Hippocampal formation (tissue), 2 donors: ENCODE results near the gene TTC33.
"Not testable (repeated sequence)": the region's sequence is repeated elsewhere in the genome, so short reads cannot be mapped to it uniquely, and the experiment has no call there.

Experiments used
- DNase-seq, 2 donors: peaks; one replicate each; lab custom pipeline; 2025; lab: John Stamatoyannopoulos, UW

TTC33 gene

DNA sequence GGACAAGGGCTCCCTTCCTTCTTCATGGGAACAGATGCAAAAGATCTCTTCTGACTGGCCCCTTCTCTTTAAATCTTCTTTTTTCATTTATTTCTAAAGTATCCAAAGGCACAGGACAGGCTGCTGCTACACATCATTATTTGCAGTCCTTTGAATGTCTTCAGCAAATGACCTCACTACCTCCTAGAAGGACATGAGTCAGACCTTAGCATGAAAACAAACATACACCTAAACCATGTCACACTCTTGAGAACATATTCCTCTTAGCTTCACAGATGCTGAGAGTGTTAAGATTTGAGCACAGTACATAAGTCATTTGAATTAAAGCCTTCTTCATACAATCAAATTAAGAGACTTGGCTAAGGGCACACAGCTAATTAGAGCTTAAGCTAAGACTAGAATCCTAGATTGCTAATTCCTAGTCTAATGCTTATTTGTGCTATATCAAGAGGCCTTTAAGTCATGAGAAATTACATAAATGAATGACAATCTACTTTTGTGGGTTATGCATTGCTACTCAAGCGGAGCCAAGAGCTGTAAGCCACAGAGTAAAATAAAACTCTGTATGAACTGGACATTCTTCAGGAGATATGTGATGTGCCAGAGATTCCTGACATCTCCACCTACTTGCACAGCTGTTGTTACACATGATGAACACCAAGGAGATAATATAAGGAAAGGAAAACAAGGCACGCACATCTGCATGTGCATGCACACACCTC lies 185.2 kb downstream of the TTC33 start:
- DNase-seq: no peak

DNA sequence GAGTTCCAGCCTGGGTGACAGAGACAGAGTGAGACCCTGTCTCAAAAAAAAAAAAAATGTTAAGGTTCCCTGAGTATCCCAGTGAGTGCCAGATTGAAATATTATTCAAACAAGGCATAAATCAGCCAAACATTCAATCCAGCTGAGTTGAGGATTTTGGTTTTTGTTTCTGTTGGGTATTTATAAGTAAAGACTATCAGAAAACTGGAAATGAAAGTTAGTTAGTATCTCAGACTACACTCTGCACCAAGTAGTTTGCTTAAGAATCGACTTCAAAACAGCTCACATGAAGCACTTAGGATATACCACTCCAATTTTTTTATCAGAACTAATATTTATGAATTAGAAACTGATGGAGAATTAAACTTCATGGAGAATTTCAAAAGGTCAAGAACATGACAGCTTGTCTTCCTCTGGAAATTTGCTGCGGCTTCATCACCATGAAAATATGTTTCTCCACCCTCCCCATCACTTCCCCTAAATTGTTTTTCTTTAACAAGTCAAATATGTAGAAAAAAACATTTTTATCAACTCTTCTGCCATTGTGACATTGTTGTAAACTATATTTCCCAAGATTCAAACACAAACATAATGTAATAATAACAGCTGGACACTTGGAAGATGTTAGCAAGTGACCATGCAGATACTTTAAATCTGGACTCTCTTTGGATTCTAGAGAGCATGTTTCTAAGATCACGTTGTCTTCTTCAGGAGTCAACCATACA lies 186.1 kb downstream of the TTC33 start:
- no peak for DNase-seq

DNA sequence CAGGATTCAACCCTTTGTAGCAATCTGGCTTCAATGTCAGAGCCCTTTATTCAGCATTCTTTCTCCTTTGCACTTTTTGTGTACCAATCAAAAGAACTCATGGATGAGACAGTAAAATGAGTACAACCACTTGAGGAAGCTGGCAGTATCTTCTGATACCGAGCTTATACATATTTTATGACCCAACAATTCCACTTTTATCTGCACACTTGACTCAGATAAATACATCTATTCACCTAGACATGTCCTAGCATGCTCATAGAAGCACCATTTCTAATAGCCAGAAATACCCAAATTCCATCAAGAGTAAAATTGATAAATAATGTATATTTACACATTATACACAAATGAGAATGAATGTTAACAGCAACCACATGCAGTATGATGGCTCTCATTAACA lies 187.2 kb downstream of the TTC33 start:
- DNase-seq: no peak

DNA sequence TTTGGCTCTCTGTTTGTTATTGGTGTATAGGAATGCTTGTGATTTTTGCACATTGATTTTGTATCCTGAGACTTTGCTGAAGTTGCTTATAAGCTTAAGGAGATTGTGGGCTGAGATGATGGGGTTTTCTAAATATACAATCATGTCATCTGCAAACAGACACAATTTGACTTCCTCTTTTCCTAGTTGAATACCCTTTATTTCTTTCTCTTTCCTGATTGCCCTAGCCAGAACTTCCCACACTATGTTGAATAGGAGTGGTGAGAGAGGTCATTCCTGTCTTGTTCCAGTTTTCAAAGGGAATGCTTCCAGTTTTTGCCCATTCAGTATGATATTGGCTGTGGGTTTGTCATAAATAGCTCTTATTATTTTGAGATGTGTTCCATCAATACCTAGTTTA lies 192.6 kb downstream of the TTC33 start:
- not testable (repeated sequence) for DNase-seq

DNA sequence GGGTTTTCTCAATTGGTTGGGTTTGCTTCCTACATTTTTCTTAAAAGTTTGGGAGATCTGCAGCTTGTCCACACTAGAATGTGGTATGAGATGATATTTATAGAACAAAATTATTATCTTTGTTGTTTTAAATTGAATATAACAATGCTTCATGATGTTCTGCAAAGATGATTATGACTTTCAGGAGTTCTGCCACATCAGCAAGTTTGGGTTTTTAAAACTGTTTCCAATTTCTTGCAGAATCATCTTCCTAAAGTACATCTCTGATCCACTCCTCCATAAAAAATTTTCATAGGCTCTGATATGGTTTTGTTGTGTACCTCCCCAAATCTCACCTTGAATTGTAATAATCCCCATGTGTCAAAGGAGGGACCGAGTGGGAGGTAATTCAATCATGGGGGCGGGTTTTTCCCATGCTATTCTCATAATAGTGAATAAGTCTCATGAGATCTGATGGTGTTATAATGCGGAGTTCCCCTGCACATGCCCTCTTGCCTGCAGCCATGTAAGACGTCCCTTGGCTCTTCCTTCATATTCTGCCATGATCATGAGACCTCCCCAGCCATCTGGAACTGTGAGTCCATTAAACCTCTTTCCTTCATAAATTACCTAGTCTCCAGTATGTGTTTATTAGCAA lies 195.2 kb downstream of the TTC33 start:
- DNase-seq: no peak

DNA sequence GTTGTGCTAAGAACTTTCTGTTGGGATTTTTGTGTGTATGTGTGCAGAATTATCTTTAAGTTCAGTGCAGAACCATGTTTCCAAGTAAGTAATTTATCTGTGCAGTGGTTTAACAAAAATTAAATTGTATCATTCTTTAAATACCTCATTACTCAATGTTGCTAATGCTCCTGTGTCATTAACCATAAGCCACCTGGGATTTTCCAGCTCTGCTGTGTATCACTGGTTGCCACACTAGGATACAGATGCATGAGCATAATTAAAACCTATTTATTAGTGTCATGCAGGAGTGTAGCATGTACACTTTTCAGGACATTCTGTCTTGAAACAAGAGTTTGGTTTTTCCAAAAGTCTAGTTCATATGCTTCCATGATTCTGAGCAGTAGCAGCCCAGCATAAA lies 196.5 kb downstream of the TTC33 start:
- DNase-seq: no peak

DNA sequence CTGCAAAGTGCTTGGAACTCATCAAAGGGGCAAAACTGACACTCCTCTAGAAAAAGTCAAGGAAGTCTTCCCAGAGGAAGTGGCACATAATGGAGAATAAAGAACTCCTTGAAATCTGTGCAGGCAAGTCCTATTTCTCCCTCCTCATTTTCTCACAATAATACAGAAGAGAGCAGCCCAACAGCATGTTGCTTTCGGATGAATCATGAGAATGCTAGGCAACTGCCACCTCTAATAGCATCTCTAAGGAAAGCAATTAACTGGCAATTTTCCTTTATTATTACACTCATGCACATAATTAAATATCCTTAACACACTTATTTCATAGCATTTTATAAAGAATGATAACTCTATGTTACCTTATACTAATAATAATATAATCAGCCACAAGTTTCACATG lies 198.3 kb downstream of the TTC33 start:
- no peak for DNase-seq

DNA sequence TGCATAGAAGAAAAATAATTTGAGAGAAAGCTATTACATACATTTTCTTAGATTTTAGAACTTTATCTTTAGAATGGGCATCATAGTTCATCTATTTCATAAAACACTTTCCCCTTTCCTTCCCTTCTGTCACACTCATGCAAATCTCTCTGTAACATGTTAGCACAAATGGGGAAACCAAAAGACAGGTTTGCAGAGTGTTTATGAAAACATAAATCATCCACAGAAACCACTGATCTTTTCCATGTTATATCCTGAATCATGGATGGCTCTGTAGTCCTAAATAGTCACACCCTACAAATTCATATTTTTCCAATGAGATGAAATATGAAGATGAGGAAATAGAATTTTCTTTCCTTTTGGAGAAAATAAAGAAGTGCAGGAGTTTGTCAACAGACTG lies 198.9 kb downstream of the TTC33 start:
- no peak for DNase-seq

DNA sequence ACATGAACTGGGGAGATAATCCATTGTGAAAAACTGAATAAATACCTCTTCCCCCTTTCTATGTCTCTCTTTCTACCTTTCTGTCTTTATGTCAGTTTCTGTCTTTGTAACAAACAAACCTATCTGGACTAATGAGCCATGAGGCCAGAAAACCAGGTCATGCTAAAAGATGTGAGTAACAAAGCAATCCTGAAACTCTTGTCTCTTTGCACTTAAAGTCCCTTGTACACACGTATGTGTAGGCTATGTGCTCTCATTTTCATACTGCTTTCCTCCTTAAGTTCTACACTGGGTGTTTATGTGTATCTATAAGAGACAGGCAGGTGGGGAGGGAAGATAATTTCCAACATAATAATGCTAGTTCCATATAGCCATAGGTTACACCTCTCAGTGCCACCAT lies 199.9 kb downstream of the TTC33 start:
- no peak for DNase-seq

DNA sequence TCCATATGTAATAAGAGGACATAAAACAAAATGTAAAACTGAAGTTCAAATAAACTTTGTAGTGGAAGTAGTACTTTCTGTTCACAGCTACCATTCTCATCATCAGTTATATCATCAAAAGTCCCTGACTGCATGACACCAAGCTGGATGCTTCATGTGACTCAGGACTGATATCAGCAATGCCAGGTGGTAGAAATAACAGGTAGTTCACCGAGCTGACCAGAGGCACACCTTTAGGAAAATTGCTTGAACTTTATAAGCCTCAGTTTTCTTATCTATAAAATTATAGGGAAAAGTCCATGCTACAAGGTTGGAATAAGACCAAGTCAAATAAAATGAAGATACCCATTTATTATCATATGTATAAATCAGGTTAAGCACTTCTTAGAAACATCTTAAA lies 200.9 kb downstream of the TTC33 start:
- no peak for DNase-seq

DNA sequence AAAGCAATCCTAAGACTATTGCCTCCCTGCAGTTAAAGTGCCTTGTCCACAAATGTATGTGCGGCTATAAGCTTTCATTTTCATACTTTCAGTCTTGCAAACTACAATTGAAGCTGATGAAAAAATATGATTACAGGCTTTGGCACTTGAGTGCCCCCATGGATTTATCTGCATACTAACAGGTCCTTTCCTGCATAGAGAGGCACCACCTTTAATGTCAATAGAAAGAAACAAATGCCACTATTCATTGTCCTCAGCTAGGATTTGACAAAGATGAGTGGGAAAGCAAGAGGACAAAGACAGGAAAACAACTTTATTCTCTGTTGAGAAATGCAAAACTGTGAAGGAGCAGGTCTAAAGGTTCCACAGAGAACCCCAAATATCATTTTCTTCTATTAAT lies 201.7 kb downstream of the TTC33 start:
- DNase-seq: no peak

DNA sequence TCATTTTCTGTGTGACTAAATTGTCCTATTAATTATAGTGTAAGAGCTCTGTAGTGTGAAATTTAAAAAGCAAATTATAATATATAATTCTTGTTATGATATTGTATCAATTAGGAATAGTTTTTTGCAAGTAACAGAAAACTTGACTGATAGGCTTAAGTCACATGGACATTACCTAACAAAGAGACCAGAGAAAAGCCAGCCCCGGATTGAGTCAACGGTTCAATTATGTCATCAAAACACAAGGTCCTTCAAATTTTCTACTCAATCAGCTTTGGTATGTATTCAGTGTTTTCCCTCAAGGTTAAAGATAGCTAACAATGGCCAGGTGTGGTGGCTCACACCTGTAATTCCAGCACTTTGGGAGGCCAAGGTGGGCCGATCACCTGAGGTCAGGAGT lies 202.8 kb downstream of the TTC33 start:
- DNase-seq: no peak

DNA sequence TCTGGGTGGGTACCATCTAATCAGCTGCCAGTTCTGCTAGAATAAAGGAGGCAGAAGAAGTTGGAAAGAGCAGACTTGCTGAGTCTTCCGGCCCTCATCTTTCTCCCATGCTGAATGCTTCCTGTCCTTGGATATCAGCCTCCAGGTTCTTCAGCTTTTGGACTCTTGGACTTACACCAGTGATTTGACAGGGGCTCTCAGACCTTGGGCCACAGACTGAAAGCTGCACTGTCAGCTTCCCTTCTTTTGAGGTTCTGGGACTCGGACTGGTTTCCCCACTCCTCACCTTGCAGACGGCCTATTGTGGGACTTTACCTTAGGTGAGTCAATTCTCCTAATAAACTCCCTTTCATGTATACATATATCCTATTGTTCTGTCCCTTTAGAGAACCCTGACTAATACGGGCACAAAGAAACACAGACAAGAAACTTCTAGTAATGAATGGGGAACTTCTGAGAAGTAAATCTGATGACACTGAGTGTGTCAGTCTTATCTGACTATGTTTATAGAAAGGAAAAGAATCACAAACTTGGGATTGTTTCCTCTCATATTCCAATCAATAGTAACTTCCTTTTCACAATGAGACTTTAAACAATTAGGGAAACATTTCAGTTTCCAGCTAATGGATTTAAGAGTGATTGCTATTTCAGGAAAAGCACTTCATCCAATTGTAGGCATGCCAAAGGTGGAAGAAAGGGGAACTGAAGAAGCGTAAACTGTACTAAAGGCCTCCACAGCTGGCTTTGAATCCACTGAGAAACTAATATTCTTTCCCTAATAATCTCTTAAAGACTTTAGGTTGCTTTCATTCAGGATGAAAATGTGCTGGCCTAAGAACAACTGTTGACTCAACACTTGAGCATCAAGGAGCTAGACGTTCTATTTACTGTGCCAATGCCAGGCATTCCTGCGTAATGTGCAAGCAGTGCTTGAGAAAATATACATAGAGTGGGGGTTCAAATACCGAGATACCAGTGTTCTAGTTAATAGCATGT lies 204.0 kb downstream of the TTC33 start:
- no peak for DNase-seq

DNA sequence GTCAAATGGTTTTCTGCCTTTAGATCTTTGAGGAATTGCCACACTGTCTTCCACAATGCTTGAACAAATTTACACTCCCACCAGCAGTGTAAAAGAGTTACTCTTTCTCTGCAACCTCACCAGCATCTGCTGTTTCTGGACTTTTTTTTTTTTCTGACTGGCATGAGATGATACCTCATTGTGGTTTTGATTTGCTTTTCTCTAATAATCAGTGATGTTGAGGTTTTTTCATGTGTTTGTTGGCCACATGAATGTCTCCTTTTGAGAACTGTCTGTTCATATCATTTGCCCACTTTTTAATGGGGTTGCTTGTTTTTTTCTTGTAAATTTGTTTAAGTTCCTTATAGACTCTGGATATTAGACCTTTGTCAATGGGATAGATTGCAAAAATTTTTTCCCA lies 205.3 kb downstream of the TTC33 start:
- DNase-seq: no peak

DNA sequence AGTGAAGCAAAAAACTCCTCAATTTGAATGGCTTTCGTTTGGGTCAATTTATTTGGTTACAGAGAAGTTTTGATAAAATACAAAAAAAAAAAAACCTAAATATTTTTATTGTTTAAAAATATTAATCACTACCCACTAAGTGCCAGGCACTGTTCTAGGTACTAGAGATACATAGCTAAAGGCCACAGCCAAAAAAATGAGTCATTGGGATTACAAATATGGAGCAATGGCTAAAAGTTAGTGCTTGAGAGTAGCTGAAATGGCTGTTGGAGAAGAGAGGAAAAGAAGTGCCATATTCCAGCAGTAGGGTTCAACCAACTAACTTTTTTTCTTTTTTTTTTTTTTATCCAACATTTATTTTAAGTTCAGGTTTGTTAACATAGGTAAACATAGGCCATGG lies 206.1 kb downstream of the TTC33 start:
- no peak for DNase-seq

DNA sequence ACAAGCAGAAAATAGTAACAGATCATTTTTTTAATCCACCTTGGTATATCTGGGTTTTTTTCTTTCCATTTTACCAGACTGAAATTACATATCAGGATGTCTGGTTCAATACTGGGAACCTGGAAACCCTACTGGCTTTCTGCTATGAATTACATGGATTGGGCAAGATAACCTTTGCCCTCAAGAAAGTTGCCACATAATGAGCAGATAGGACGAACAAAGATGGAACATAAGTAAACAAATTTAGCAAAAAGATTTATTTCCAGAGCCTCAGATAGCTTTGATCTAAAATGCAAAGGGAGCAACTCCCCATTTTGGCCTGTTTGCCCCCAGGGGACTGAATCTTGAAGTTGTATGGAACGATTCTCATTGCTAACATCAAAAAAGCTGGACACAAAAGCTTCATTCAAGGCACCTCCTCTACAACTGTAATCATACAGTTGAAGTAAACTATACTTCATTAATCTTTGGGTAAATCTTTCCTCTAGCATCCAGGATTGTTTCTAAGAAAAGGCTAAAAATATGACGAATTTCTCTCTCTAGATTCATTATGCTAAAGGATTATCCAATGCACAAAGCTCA lies 207.7 kb downstream of the TTC33 start:
- no peak for DNase-seq

DNA sequence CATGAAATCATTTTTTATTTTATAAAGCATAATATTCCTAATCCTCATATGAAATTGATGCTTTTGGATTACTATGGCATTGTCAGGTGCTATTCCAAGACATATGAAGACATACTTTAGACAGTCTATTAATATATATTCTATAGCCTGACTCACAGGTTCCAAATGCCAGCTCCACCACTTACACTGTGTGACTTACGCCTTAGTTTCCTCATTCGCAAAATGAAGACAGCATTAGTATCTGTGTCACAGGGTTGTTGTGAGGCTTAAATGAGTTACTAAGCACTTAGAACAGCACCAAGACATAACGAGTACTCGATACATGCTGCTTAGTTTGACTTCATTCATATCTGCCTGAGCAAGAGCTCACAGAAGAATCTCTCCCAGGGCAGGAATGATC lies 208.2 kb downstream of the TTC33 start:
- no peak for DNase-seq

DNA sequence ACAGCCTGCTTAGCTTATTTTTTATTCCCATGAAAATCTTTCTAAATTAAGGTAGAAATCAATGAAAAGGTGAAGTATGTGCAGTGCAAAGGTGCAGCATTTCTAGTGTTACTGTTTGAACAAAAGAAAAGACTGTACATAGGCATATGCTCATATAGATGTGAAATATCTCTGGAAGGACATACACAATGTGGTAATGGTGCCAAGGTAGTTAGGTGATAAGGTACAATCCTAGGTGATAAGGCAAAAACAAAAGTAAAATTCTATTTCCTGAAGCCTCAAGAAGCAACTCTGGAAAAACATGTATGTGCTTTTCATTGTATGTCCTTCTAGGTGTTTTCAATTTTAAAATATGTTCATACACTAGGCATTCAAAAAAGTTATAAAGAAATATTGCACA lies 215.5 kb downstream of the TTC33 start:
- no peak for DNase-seq

DNA sequence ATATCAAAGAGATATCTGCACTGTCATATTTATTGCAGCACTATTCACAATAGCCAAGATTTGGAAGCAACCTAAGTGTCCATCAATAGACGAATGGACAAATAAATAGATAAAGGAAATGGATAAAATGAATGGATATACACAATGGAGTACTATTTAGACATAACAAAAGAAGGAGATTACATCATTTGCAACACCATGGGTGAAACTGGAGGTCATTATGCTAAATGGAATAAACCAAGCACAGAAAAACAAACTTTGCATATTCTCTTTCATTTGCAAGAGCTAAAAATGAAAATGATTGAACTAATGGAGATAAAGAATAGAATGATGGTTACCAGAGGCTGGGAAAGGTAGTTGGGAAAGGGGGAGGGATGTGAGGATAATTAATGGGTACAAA lies 231.1 kb downstream of the TTC33 start:
- DNase-seq: no peak

DNA sequence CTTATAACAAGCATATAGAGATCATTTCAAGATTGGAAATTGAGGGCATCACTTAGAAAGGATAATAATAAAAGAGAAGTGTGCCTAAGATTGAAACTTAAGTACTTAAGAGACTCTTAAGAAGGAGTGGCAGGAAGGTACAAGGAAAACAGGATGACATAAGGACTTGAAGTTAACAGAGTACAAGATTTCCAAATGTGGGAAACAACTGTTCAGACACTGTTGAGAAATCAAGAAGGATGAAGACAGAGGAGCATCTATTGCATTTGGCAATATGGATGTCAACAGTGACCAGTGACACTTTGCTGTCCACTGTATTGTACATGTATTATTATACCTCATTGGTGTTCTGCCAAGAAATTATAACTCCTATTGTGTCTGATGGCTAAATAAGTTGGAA lies 233.8 kb downstream of the TTC33 start:
- no peak for DNase-seq

DNA sequence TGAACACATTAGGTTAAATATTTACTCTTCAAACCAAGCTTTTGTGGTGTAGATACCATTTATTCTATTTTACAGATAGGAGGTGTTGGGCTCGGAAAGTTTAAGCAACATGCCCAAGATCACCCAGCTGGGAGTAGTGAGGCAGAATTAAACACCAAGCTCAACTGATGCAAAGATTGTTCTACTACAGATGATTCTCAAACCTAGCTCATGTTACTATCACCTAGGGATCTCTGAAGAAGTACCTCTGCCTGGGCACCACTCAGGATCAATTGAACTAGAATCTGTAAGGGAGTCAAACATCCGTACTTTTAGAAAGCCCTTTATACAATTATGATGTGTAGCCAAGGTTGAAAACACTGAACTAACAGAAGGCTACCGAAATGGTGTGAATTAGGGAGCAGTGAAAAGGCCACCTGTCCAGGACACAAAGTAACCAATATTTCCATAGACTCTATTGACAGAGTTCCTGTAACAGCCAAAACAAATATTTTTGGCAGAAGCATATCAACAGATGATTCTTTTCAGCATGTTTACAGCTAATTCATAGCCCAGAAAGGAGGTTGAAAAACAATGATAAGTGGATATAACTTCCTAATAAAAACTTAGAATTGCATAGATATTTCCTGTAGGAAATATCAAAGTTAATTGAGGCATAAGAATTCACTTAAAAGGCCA lies 234.5 kb downstream of the TTC33 start:
- DNase-seq: no peak
